NCI-H1417 (cell line): ENCODE results near the gene HOXD9.

ENCODE experiments used
- DNase-seq, 3 experiments: peaks; one replicate each; lab custom pipeline; 2025; lab: John Stamatoyannopoulos, UW

The HOXD9 gene

DNA sequence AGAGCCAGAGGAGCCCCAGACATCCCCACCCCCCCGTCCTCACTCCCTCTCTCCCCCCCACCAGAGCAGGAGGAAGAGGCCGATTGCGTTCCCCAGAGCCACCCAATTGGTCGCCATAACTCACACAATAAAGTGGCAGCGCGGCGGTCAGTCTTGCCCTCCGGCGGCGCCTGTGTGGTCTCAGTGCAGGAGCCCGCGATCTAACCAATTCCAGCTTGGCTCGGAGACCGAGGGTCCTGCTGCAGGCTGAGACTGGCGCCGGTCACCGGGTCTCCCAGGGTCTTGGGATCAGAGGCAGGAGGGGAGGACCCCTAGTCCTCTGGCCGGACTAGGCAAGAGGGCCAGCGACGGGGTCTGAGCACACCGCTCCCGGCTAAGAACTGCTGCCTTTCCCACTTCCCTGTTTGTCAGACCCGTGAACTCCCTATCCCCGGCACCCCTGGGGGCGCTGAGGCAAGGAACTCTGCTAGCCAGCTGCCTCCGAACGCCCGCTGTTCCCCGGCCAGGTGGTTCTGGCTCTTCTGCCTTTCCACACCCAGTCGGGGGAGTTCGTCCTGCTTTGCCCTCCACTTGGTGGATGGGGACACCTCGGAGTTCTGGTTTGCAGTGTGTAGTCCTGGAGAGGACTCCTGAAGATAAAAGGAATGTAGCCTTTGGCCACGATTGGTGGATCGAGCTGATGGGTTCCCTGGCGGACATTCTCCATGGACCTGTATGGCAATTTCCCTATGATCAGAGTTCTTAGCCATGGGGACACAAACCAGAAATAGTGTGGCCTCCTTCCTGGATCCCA lies 24.0 kb upstream of the HOXD9 start:
- peak in 2 of 3 experiments; percentile 80 to 87 for DNase-seq

DNA sequence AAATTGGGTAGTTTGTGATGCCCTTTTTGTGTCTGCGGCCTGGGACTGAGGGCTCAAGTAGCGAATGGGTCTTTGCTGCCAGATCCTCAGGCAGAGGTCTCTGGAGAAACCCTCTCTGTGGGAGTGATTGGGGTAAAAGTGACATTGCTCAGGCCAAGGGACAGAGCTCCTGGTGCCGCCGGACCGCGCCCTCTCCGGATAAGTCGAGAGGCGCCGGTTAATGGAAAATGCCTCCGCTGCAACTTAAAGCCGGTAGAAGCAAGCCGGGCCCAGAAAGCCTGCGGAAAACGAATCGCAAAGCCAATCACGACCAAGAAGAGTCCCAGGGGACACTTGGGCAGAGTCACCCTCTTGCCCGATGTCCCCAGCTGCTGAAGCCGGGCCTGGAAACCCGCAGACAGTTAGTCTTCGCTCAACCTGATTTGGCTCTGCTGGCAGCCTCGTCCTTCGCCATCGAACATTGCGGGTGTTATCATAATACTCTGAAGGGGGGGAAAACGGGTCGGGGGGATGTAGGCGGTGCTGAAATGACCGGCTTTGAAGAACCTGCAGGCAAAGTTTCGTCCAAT lies 23.3 kb upstream of the HOXD9 start:
- no peak for DNase-seq

DNA sequence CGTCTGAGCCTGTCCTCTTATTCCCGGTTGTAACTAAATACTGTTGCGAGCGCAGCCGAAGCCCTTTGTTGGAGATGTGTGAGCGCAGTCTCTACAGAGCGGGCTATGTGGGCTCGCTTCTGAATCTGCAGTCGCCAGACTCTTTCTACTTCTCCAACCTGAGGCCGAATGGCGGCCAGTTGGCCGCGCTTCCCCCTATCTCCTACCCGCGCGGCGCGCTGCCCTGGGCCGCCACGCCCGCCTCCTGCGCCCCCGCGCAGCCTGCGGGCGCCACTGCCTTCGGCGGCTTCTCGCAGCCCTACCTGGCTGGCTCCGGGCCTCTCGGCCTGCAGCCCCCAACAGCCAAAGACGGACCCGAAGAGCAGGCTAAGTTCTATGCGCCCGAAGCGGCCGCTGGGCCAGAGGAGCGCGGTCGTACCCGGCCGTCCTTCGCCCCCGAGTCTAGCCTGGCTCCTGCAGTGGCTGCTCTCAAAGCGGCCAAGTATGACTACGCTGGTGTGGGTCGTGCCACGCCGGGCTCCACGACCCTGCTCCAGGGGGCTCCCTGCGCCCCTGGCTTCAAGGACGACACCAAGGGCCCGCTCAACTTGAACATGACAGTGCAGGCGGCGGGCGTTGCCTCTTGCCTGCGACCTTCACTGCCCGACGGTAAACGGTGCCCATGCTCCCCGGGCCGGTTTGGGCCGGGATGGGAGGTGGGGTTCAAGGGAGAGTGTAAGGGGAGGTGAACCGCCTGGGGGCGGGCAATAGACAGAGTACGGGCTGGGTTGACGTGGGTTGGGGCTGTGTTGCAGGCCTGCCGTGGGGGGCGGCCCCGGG lies 22.6 kb upstream of the HOXD9 start, which contains the start of gene HOXD12:
TSS of gene HOXD12 (plus strand) at position 68 of the 819 bp plus-strand sequence. CDS start at position 75, 7 bp downstream.
- DNase-seq = no peak

DNA sequence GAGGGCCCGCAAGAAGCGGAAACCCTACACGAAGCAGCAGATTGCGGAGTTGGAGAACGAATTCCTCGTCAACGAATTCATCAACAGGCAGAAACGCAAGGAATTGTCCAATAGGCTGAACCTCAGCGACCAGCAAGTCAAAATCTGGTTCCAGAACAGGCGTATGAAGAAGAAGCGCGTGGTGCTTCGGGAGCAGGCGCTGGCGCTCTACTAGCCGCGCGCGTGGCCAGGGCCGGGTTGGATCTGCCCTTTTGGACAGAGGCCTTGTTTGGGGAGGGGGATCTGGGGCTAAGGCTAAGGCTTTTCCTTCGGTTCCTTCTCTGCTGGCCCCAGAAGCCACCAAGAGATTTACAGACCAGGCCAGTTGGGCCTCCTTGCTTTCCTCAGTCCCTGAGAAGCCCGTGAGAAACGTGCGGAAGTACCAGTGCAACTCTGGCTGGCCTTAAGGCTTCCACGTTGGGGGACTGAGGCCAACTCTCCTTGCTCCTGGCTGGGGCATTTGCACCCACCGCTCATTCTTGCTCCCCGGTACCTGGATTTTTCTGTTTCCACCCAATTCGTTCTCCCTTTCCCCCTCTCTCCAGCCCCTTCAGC lies 21.9 kb upstream of the HOXD9 start:
- no peak for DNase-seq

DNA sequence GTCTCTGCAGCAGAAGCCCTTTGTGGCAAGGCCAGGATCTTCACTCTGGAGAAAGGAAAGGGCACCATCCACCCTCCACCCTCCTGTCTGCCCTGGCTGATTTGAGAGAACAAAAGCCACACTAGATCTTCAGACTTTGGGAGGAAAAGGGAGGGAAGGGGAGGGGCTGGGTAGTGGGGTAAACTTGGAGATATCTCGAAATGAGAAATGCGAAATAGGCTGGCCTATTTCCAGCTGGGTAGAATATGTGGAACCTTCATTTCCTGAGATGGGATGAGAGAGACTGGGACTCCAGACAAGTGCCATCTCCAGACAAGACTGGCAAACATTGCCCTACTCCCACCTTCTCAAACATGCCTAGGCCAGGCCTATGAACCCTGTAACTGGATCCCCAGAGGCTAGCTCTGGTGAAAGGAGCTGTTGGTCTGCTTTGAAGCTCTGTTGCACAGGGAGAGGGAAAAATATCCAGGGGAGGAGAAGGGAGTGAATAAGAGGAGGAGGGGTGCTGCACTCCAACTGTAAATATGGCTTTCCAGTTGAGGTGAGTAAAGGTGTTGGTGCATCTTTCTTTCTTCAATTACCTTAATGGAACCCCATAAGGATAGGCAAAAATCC lies 21.2 kb upstream of the HOXD9 start:
- no peak for DNase-seq

DNA sequence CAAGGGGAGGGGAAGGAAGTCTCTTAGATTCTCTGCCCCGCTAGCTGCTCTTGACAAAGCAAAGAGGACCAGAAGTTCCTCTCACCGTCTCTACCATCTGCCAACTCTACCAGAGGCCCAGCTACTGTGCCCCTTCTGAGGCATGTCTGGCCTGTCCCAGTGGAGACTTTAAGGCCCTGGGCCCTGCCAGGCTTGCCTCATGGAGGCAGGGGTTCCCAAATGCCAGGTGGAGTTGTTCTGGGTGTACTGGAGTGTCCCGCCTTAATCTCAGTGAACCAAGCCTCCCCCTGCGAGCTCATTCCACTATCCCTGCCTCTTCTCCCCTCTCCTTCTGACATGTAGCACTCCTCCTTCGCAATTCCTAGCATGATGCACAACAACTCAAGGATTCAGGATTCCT lies 20.7 kb upstream of the HOXD9 start:
- no peak for DNase-seq

DNA sequence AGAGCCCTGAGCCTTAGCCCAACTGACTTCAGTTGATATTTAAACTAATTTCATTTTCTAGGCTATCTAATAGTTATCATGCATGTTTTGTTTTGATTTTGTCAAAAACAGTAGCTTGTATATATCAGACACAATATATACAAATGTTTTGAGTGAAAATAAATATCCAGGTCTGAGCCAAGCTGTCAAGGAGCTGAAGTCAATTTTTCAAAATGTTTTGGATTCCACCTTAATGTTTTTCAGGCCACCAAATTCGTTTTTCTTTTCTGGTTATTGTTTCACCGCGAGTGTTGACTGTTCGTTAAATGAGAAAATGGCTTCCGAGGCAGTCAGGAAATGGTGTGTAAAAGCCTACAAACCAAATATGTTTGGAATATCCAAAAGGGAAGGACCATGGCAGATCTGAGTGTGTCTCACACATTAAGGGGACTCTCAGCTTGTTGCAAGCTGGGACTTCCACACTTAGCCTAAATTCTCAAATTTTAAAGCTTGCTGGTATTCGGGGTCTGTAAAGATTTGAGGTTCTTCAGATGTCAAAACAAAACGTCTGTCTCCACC lies 20.1 kb upstream of the HOXD9 start:
- DNase-seq = no peak

DNA sequence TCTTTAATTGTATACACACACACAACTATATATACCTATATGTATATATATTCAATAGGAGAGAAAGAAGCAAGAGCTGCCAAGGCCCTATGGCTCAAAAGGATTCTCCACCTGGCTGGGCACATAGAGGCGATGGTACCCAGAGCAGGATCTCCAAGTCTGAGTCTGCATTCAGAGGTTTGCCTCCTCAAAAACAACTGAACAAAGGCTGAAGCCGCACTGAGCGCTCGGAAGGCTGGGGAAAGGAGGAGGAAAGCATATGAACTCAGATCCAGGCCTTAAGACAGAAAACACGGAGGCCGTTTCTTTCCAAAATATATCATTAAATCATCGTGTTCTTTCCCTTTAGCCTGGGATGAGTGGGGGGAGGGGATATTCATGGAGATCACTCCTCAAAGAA lies 19.3 kb upstream of the HOXD9 start:
- no peak for DNase-seq

DNA sequence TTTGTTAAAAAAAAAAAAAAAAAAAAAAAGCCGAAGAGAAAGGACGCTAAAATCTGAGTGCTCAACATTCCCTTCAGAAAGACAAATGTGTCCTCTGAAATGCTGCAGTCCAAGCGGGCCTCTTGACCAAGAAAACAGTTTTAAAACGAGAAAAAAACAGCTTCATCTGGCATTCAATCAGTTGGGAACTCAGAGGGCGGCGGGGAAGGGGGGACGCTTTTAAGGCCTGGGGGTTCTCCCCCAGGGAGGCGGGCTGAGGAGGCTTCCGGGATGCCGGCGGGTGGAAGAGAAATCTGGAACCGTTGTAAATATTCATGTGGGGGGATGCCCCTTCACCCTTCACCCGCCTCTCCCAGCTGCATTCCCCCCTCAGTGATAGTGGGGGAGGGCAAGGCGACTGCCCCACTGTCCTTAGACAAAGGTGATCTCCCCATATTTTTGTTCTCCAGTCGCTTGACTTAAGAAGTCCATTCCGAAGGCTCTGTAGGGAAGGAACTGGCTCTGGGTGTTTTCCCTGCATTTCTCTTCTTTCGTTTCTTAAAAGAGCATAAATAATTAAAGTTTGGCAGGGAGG lies 18.7 kb upstream of the HOXD9 start:
- no peak for DNase-seq

DNA sequence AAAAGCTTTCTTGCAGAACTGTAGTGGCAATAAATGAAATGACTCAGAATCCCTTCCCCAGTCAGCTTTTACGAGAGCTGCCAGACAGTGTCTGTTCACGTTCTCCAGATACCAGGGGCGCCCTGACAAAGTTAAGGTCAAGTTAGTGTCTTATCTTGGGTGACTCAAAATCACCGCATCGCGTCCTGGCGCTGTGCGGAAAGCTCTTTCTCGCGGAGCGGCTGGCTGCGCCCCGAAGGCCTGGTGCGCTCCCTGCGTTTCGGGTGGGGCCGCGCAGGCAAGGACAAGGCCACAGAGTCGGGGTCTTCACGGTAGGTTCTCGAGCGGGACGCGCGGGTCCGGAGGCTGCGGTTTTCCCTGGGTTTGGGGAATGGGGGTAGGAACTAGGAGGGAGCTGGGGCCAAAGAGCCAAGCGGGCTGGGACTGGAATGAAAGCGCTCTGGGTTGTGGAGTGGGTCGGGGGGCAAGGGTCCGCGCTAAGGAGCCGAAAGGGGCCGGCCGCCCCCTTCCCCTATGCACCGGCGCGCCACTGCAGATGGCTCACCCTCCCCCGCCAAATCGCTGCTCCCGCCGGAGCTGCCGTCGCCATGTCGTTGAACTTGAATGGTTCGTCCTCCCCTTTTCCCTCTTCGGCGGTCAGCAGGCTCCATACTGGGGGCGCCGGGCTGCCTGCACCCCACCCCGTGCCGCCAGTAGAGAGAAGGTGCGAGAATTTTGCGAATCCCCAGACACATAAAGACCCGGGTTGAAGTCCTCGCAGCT lies 18.0 kb upstream of the HOXD9 start:
- DNase-seq = no peak

DNA sequence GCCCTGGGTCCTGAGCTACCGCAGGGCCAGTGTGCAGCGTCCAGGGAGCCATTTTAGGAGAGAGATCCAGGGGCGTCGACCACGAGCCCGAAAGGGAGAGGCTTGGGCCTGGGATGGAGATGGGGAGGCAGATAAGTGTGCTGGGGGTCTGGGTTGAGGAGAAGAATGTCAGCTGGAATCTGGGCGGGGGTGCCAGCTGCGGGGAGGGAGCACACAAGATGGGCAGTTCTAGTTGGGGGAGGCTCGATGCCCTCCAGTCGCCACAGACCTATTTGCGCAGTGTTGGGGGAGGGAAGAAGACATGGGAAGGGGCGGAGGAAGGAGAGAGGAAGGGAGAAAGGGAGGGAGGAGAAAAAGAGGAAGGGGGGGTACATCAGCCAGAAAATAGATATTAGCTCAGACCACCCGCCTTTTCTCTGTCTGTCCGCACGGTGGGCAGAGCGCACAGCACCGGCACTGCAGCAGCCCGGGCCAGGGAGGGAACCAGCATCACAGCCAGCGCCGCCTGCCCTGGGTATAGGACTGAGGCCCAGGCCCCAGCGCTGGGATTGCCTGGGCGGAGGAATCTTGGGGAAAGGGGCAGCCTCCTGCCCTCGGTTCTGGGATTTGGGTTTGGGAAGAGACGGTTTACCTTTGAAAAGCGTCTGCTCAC lies 17.3 kb upstream of the HOXD9 start:
- DNase-seq = no peak

DNA sequence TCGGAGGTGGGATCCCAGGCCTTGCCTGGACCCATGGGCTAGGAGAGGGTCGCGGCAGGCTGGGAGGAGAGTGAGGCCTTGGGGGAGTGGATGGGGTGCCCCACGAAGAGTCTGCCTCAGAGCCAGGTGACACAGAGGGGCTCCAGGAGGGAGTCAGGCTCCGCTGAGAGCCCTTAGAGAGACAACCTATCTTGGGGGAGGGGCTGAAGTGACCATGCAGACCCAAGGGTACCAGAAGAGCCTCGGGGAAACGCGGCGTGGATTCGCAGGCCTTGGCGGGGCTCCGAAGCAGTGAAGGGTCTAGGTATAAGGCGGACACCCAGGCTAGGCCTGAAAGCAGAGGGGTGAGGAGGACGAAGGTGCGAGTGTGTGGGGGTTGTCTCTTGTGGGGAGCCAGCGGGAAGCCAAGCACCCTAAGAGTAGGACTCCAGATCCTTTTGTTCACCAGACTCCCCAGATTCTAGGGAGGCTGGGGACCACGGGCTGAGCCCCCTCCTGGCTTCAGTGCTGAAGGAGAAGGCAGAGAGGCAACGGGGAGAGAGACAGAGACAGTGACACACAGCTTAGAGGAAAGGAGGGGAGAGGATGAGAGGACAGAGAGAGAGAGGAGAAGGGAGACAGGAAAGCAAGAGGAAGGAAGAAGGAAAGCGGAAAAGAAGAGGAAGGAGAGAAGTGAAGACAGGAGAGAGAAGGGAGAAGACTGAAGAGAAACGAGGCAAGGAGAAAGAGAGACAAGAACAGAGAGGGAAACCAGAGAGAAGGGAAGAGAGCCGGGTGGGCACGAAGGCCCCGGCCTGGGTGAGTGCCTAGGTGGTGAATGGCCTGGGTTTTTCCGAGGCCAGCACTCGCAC lies 16.6 kb upstream of the HOXD9 start:
- no peak for DNase-seq

DNA sequence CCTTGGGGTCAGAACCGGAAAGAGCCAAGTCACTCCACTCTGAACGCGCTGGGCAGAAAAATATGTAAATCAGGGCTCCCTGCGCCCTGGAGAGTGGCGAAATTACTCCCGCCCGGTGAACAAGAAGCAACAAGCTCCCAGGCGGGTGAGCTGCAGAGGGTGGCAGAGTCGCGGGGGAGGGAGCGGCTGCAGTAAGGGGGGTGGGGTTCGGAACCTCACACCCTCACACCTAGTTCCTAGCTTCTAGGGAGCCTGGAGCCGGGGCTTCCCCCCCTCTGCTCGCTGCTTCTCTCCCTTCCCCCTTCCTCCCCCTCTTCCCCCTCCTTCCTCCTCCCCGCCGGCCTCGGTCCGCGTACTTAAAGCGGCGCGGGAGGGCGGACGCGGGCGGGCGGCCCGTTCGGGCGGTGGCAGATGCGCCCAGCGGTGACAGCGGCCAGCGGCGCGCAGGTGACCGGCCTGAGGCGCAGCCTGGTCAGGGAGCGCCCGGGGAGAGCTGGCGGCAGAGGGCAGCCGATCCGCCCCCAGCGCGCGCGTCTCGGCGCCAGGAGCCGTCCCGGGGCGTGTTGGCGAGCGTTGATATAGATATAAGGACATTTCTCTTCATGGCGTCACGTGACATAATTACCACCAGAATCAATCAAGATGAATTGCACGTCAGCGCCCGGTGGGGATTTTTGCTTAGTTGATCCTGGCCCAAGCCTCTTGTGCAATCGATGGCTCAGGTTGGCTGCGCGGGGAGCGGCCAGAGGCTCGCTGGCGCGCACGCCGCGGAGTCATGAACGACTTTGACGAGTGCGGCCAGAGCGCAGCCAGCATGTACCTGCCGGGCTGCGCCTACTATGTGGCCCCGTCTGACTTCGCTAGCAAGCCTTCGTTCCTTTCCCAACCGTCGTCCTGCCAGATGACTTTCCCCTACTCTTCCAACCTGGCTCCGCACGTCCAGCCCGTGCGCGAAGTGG lies 15.7 kb upstream of the HOXD9 start, which contains the start of gene HOXD11:
TSS of gene HOXD11 (plus strand) at position 700 of the 959 bp plus-strand sequence. CDS start at position 776, 76 bp downstream.
- DNase-seq = peak; percentile 61 to 96 (median 91)

DNA sequence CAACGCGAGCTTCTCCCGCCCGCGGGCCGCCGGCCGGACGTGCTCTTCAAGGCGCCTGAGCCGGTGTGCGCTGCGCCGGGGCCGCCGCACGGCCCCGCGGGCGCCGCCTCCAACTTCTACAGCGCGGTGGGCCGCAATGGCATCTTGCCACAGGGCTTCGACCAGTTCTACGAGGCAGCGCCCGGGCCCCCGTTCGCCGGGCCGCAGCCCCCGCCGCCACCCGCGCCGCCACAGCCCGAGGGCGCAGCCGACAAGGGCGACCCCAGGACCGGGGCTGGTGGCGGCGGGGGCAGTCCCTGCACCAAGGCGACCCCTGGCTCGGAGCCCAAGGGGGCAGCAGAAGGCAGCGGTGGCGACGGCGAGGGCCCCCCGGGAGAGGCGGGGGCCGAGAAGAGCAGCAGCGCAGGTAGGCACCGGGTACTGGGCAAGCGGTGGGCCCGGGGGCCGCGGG lies 14.8 kb upstream of the HOXD9 start:
- DNase-seq = peak in 2 of 3 experiments; percentile 62 to 64

DNA sequence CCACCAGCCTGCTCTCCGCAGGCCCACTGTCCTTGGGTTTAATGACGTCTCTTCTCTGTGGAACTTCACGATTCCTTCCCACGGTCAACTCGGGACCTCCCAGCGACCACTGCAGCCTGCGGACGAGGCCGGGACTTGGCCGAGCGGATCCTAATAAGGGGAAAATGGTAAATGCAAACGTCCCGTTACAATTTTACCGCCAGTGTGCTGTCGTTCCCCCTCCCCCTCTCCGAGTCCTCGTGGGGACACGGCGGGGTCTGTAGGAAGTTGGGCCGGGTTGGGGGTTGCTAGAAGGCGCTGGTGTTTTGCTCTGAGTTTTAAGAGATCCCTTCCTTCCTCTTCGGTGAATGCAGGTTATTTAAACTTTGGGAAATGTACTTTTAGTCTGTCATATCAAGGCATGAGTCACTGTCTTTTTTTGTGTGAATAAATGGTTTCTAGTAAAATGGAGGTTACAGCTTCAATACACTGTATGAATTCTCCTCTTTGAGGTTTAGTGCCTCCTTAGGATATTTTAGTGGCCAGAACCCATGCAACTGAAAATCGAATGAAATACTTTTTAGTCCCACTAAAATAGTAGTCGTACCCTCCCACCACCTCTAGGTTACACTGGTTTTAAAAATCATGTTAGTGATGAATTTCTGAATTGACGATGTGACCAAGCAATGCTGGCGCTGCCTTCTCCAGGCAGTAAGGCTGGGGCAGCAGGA lies 13.2 kb upstream of the HOXD9 start:
- DNase-seq = peak in 1 of 3 experiments; percentile 38

DNA sequence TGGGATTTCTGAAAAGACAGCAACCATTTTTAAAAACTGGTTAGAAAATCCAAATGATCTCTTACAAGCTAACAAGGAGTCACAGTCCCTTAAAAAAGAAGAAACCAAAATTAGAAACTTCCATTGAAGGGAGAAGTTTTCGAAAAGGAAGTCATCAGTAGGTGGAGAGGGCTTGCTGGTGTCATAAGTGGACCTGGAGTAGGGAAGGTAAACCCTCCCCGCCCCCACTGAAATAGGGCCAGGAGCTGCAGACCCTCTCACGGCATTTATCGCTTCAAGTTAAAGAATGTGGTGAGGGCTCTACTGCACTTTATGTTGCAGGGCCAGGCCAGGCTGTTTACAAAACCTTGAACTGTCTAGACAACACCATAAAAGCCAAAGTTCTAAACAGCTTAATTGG lies 12.6 kb upstream of the HOXD9 start:
- no peak for DNase-seq
